GM21447 (cell line): ENCODE data around the gene EIF4EBP3.

Experiments
- ATAC-seq: cut with Tn5 transposase; IDR thresholded peaks from one replicate; pipeline ENCODE4 v1.9.1; 2021; ENCODE audit not compliant: unreplicated experiment

EIF4EBP3 gene

GRCh38 chr5:140556438-140556837 lies 9.0 kb downstream of the EIF4EBP3 start:
- ATAC-seq: no peak

DNA sequence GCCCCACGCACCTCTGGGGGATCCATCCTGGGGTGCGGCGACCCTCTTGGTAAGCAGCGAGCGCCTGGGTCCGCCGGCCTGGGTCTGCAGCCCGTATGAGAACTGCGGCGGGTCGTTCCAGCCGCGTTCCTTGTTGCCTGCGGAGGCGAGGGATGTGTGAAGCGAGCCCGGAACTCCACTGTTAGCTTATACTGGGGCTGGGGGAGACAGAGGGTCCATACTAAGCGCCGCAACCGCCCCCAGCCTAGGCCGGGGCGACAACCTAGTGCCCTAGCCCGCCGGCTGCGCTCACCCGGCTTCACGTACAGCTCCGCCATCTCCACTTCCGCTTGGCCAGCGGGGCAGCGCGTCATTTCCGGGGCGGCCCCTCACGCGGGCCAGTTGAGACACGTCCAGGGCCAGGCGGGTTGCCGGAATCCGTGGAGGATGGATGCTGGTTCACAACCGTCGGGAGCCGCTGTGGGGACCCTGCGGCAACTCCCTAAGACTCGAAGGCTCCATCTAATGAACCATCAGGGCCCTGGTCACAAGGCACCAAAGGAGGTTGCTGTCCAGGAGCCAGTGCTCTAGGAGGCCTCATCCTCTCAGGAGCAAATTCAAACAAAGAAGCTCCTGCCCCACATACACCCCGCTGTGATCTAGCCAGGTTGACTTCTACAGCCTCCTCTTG lies 9.8 kb downstream of the EIF4EBP3 start, which contains the start of gene SRA1:
Gene SRA1 (minus strand): TSS at position 338 of the 670 bp plus-strand sequence. CDS start 21 bp downstream, at position 317.
- ATAC-seq: peak; percentile 92

DNA sequence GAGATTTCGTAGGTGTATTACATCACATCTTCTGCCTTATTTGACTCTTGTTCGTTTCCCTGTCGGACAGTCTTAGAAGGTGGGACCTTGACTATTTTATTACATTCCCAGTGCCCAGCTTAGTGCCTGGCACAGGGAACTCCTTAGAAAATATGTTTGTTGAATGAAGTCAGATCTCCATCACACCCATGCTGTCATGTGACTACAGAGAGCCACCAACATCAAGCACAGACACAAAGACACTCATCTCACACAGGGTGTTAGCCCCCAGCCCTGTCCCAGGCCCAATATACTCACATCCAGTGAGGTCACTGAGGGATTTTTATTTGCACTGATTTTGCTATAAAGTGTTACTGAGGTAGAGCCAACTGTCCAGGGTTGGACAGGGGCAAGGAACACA lies 10.5 kb downstream of the EIF4EBP3 start:
- ATAC-seq: no peak

GRCh38 chr5:140558542-140558941 lies 11.1 kb downstream of the EIF4EBP3 start:
- no peak for ATAC-seq

GRCh38 chr5:140560227-140560626 lies 12.8 kb downstream of the EIF4EBP3 start:
- ATAC-seq: no peak

DNA sequence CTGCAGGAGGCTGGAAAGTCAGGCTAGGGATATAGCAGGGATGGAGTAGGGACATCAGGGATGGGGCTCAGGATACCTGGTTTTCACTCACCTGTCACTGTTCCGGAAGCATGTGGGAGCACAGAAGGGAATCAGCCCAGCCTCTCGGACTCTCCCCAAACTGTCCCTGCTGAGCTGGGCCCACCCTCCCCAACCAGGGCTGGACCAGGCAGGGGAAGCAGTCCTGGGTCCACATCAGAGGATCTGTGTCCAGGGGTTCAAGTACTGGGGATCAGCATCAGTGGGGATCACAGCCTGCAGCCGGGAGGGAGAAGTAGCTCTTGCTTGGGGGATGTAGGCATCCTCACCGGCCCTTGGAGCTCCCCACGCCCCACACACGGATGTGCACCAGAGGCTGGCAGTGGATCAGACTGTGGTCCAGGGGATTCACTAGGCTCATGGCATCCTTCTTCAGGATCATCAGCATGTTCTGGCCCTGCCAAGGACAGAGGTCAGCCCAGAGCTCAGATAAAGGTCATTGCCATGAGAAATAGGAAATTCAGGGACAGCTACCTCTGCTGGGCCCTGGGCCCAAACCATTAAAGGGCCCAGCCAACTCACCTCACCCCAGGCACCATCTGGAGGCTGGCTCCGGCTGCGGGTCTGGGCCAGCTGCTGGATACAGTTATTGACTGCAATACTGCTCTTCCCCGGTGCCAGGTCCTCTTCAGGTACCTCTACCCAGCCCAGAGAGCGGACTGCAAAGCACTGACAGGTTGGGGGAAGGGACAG lies 14.5 kb downstream of the EIF4EBP3 start:
- ATAC-seq: no peak

DNA sequence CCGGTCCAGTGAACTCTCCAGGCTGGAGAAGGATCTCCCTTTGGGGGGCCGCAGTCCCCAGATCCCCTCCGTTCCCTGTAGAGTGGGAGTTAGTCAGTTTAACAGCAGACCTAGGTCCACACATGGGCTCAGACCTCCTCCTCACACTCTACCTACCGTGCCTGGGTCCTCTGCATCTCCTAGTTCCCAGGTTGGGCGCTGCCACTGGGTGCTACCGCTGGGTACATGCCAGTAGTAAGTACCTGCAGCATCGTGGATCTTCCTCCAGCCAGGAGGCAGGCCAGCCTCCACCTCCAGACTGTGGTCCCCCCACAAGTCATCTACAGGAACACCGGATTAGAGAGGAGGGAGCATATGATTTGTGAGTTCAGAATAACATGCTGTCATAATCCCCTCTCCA lies 16.1 kb downstream of the EIF4EBP3 start:
- ATAC-seq: no peak

- ATAC-seq: peak; percentile 91
These were observed 16.9 kb downstream of the EIF4EBP3 start, which contains the start of the genes APBB3 and SLC35A4 for GRCh38 chr5:140564196-140565023. Gene APBB3 (minus strand): TSS chr5:140564598. CDS start chr5:140564245, 353 bp downstream. Gene SLC35A4 (plus strand): TSS chr5:140564828. CDS start chr5:140567170, 2,342 bp downstream.

DNA sequence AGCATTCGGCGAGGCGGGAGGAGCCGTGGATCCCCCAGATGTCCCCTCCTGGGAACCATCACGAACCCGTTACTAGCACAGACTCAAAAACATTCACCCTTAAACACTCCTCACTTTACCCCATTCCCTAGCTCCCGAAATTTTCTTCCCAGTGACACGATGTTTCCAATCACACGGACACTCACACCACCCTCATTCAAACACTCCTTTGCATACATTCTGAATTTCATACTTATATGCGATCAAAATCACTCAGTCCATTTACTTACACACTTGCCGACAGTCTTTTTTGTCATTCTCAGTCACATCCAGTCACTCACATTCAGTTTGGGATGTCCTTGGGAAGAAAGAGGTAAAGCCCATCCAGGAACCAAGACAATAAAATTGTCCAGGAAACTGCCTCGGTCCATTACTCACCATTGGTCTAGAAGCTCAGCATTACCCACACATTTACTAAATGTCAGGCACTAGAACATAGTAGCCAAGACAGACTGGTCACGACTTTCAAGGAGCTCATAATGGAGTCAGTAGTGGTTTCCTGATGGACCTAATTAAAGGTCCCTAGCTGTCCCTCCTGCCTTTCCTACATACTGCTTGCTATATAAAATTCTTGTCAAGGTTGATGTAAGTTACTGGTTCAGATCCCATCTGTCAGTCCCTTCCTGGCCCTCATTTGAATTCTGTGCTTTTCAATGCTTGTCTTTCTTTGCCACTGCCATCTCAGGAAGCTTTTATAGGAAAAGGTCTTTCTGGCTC lies 17.7 kb downstream of the EIF4EBP3 start:
- ATAC-seq: peak; percentile 1

DNA sequence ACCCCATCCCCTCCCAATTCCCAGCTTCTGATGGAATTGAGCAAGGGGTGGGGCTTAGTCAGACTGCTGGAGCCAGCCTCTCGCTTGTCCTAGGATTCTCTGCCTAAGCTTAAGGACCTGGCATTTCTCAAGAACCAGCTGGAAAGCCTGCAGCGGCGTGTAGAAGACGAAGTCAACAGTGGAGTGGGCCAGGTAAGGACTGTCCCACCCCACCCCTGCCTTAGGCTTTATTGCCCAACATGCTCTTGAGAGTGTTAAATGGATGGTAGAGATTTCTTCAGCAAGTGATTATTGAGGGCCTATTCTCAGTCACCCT lies 18.3 kb downstream of the EIF4EBP3 start:
- no peak for ATAC-seq

DNA sequence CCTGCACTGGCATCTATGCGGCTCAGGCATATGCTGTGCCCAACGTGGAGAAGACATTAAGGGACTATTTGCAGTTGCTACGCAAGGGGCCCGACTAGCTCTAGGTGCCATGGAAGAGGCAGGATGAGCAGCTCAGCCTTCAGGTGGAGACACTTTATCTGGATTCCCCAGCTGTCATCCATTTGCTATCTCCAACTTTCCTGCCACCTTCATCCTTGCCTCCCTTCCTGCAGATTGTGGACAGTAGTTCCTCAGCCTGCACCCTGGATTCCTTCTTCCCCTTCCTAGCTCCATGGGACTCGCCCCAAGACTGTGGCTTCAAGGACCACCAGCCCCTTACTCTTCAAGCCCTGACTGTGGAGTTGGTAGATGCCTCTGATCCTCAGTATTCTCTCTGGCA lies 19.2 kb downstream of the EIF4EBP3 start:
- no peak for ATAC-seq

DNA sequence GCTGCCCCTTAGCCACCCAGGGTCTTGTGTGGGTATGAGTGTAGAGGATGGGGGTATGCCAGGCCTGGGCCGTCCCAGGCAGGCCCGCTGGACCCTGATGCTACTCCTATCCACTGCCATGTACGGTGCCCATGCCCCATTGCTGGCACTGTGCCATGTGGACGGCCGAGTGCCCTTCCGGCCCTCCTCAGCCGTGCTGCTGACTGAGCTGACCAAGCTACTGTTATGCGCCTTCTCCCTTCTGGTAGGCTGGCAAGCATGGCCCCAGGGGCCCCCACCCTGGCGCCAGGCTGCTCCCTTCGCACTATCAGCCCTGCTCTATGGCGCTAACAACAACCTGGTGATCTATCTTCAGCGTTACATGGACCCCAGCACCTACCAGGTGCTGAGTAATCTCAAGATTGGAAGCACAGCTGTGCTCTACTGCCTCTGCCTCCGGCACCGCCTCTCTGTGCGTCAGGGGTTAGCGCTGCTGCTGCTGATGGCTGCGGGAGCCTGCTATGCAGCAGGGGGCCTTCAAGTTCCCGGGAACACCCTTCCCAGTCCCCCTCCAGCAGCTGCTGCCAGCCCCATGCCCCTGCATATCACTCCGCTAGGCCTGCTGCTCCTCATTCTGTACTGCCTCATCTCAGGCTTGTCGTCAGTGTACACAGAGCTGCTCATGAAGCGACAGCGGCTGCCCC lies 19.8 kb downstream of the EIF4EBP3 start:
- no peak for ATAC-seq

DNA sequence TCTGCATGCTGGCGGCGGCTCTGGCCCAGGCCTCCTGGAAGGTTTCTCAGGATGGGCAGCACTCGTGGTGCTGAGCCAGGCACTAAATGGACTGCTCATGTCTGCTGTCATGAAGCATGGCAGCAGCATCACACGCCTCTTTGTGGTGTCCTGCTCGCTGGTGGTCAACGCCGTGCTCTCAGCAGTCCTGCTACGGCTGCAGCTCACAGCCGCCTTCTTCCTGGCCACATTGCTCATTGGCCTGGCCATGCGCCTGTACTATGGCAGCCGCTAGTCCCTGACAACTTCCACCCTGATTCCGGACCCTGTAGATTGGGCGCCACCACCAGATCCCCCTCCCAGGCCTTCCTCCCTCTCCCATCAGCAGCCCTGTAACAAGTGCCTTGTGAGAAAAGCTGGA lies 20.4 kb downstream of the EIF4EBP3 start:
- ATAC-seq: no peak

- ATAC-seq: no peak
These were observed 21.1 kb downstream of the EIF4EBP3 start for GRCh38 chr5:140568443-140569063.

DNA sequence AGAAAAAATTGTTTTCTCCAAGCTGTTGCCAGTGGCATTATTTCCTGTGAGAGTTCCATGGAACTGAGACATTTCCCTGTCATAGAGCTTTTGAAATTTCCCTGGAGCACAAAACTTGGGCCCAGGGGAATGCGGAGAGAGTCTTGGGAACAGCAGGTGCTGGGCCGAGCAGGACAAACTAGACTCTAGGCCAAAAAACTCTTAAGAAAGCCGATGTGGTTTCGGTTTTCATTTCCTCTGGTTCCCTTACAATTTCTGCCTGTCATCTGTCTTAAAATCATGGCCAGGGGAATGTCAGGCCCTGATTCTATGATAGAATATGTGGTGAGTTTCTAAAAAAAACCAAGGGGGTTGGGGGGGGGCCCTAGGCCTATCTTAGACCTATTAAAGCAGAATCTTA lies 21.7 kb downstream of the EIF4EBP3 start:
- peak; percentile 32 for ATAC-seq

- ATAC-seq: no peak
These were observed 22.6 kb downstream of the EIF4EBP3 start for GRCh38 chr5:140570058-140570457.

- no peak for ATAC-seq
These were observed 23.0 kb downstream of the EIF4EBP3 start for GRCh38 chr5:140570488-140570887.

DNA sequence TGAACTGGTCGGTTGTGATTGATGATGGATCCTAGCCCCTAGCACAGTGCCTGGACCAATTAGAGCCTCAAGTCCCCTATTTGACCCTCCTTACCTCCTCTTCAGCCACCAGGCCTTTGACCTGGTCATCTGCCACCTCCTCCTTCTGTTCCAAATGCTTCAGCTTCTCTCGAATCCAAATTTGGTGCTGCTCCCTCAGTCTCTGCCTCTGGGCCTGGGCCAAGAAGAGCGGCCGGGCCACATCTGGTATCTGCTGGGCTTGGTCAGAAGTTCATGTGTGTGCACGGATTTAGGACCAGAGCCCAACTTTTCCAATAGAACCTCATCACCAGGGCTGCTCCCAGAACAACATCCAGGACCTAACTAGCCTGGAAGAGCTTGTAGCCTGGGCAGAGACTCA lies 23.6 kb downstream of the EIF4EBP3 start:
- no peak for ATAC-seq

DNA sequence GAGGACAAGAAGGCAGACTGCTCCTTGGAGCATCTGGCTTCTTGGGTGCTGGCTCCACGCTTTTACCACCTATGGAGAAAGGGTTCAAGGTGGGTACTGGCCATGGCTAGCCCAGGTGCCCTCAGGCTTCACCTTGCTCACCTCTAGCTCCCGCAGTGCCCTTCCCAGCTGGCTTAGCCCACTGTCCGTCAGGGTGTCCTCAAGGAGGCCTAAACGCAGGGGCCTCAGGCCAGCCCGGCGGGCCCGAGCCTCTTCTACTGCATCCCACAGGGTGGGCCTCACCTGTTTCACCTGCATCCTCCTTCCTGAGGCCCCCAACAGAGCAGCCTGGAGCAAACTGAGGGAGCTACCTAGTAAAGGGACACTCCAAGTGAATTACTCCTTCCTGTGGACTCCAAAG lies 26.2 kb downstream of the EIF4EBP3 start:
- ATAC-seq: no peak

- ATAC-seq: no peak
These were observed 26.7 kb downstream of the EIF4EBP3 start for GRCh38 chr5:140574165-140574564.
